Mesodermal cell (in vitro differentiated cells): ENCODE results near the gene CFLAR.

Source experiments
- H3K27ac ChIP-seq: 2 replicates; pipeline ENCODE4 v1.7.0; 2013; ENCODE audit warnings: mild to moderate bottlenecking, low read depth, low read length, moderate library complexity; ENCODE audit not compliant: severe bottlenecking
- H3K36me3 ChIP-seq: 2 replicates; pipeline ENCODE4 v1.7.1; 2013; ENCODE audit warnings: mild to moderate bottlenecking, low read length, moderate library complexity; ENCODE audit not compliant: control insufficient read depth, insufficient read depth
- H3K4me1 ChIP-seq: one replicate; pipeline ENCODE4 v1.7.1; 2013; ENCODE audit warnings: mild to moderate bottlenecking, low read length; ENCODE audit not compliant: insufficient read depth, control insufficient read depth, poor library complexity, severe bottlenecking
- H3K4me3 ChIP-seq: 2 replicates; pipeline ENCODE4 v1.7.0; 2013; ENCODE audit warnings: low read length, control low read depth, mild to moderate bottlenecking; ENCODE audit not compliant: insufficient read depth, poor library complexity, severe bottlenecking; ENCODE audit errors: extremely low read depth
- H3K9me3 ChIP-seq: 2 replicates; pipeline ENCODE4 v1.7.1; 2013; ENCODE audit warnings: mild to moderate bottlenecking, low read length, moderate library complexity; ENCODE audit not compliant: control insufficient read depth
- WGBS, 2 experiments: methylation state at CpG; one replicate each; pipeline ENCODE4 v1.1.5; 2013; ENCODE audit warnings: missing lambda C conversion rate in 2 of 2; ENCODE audit not compliant: insufficient coverage in 2 of 2; 5-methylcytosine and 5-hydroxymethylcytosine counted together

The CFLAR gene

GRCh38 chr2:201200345-201200744 is 84.4 kb downstream of the CFLAR start:
- WGBS, 2 experiments = 83 to 85% methylated on average over 3 to 5 of the region's 8 CpGs
- H3K9me3 ChIP-seq = no peaks in the 10 kb centered on the region
- H3K4me1 ChIP-seq = no peaks in the 10 kb centered on the region
- H3K4me3 ChIP-seq = no peak overlapping the region
- peaks cover 6% of the 10 kb centered on the region for H3K36me3 ChIP-seq
- H3K27ac ChIP-seq = no peak overlapping the region

GRCh38 chr2:201201371-201201770 is 85.4 kb downstream of the CFLAR start:
- Histone ChIP-seq H3K36me3 (peaks cover 2% of the 10 kb centered on the region), H3K9me3 (no peaks in the 10 kb centered on the region), H3K4me1 (peaks cover 8% of the 10 kb centered on the region), H3K4me3 (no peak overlapping the region), H3K27ac (no peak overlapping the region)
- WGBS, 2 experiments = 97 to 99% methylated on average over 7 of the region's 8 CpGs

GRCh38 chr2:201203916-201204654 is 88.1 kb downstream of the CFLAR start:
- WGBS, 2 experiments = 92 to 100% methylated on average over 2 of the region's 6 CpGs
- Histone ChIP-seq H3K36me3 (no peaks in the 10 kb centered on the region), H3K4me1 (peaks cover 8% of the 10 kb centered on the region), H3K27ac (no peak overlapping the region), H3K4me3 (no peak overlapping the region), H3K9me3 (no peaks in the 10 kb centered on the region)

- Histone ChIP-seq H3K4me3 (no peak overlapping the region), H3K36me3 (no peaks in the 10 kb centered on the region), H3K9me3 (no peaks in the 10 kb centered on the region), H3K27ac (no peak overlapping the region), H3K4me1 (peaks cover 8% of the 10 kb centered on the region)
- WGBS, 2 experiments = 87 to 98% methylated on average over 3 to 9 of the region's 9 CpGs
Observed at GRCh38 chr2:201204655-201205514, 88.9 kb downstream of the CFLAR start.

- H3K27ac ChIP-seq = no peak overlapping the region
- H3K4me1 ChIP-seq = peaks cover 8% of the 10 kb centered on the region
- no peaks in the 10 kb centered on the region for H3K9me3 ChIP-seq
- no peaks in the 10 kb centered on the region for H3K36me3 ChIP-seq
- 91 to 92% methylated on average over 2 to 3 of the region's 3 CpGs for whole genome bisulfite sequencing, 2 experiments
- no peak overlapping the region for H3K4me3 ChIP-seq
Observed at GRCh38 chr2:201205515-201205849, 89.5 kb downstream of the CFLAR start.

DNA sequence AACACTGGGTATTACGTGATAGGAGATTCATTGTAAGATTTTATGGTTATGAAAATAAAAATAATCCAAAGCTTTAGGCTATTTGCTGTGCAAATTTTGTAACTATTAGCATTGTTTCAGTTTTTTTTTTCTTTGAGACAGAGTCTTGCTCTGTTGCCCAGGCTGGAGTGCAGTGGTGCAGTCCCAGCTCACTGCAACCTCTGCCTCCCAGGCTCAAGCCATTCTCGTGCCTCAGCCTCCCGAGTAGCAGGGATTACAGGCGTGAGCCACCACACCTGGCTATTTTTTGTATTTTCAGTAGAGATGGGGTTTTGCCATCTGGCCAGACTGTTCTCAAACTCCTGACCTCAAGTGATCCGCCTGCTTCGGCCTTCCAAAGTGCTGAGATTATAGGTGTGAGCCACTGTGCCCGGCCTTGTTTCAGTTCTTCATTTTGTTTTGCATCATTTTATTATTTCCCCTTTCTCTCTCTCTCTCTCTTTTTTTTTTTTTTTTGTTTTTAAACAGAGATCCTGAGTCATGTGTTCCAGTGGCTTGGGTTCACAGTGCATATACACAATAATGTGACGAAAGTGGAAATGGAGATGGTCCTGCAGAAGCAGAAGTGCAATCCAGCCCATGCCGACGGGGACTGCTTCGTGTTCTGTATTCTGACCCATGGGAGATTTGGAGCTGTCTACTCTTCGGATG is 92.7 kb downstream of the CFLAR start:
- WGBS, 2 experiments = 90 to 91% methylated on average over 11 of the region's 12 CpGs
- Histone ChIP-seq H3K4me3 (no peak overlapping the region), H3K36me3 (no peaks in the 10 kb centered on the region), H3K4me1 (peaks cover 8% of the 10 kb centered on the region), H3K9me3 (no peaks in the 10 kb centered on the region), H3K27ac (no peak overlapping the region)

DNA sequence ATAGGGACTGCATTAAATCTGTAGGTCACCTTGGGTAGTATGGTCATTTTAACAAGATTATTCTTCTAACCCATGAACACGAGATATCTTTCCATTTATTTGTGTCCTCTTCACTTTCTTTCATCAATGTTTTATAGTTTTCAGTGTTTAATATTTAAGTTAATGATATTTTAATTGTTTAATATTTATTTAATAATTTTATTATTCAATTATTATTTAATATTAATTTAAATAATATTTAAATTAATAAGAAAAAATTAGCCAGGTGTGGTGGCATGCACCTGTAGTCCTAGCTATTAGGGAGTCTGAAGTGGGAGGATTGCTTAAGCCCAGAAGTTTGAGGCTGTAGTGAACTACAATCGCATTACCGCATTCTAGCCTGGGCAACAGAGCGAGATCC is 100.0 kb downstream of the CFLAR start:
- Histone ChIP-seq H3K4me3 (no peak overlapping the region), H3K4me1 (peaks cover 5% of the 10 kb centered on the region), H3K36me3 (no peaks in the 10 kb centered on the region), H3K9me3 (no peaks in the 10 kb centered on the region), H3K27ac (no peak overlapping the region)
- 94 to 100% methylated on average over 1 to 3 of the region's 4 CpGs for WGBS, 2 experiments

- Histone ChIP-seq H3K27ac (no peak overlapping the region), H3K36me3 (no peaks in the 10 kb centered on the region), H3K4me1 (peaks cover 5% of the 10 kb centered on the region), H3K9me3 (no peaks in the 10 kb centered on the region), H3K4me3 (no peak overlapping the region)
- no CpG with 5 or more reads among the region's 1 CpG for WGBS, 2 experiments
Observed at GRCh38 chr2:201216918-201217317, 101.0 kb downstream of the CFLAR start.

- Histone ChIP-seq H3K36me3 (no peaks in the 10 kb centered on the region), H3K4me1 (peaks cover 5% of the 10 kb centered on the region), H3K27ac (no peak overlapping the region), H3K4me3 (no peak overlapping the region), H3K9me3 (no peaks in the 10 kb centered on the region)
- WGBS, 2 experiments = 90 to 95% methylated on average over 4 to 5 of the region's 6 CpGs
Observed at GRCh38 chr2:201218780-201219179, 102.8 kb downstream of the CFLAR start.

- WGBS, 2 experiments = 90 to 100% methylated on average over 2 of the region's 5 CpGs
- H3K4me3 ChIP-seq = no peak overlapping the region
- no peaks in the 10 kb centered on the region for H3K9me3 ChIP-seq
- H3K4me1 ChIP-seq = peaks cover 5% of the 10 kb centered on the region
- no peak overlapping the region for H3K27ac ChIP-seq
- no peaks in the 10 kb centered on the region for H3K36me3 ChIP-seq
Observed at GRCh38 chr2:201219328-201220096, 103.5 kb downstream of the CFLAR start.
